Hematopoietic multipotent progenitor cell treated with erythropoietin and hydrocortisone succinate and interleukin-3 and kit ligand, for 6 days (in vitro differentiated cells): ENCODE results near the gene PRPF19.
A peak's percentile ranks its signal among the peaks of the same experiment; 100 is the strongest.

Experiments
- DNase-seq: peaks from one replicate; pipeline ENCODE4 v3.0.0-alpha.2; 2015

The PRPF19 gene

GRCh38 chr11:60937144-60937527 is 30.8 kb upstream of the PRPF19 start:
- no peak for DNase-seq

GRCh38 chr11:60936467-60937143 is 30.2 kb upstream of the PRPF19 start:
- DNase-seq, result no peak

- DNase-seq, result no peak
Observed at GRCh38 chr11:60935676-60936442, 29.5 kb upstream of the PRPF19 start.

- no peak for DNase-seq
Observed at GRCh38 chr11:60934790-60935605, 28.6 kb upstream of the PRPF19 start.

DNA sequence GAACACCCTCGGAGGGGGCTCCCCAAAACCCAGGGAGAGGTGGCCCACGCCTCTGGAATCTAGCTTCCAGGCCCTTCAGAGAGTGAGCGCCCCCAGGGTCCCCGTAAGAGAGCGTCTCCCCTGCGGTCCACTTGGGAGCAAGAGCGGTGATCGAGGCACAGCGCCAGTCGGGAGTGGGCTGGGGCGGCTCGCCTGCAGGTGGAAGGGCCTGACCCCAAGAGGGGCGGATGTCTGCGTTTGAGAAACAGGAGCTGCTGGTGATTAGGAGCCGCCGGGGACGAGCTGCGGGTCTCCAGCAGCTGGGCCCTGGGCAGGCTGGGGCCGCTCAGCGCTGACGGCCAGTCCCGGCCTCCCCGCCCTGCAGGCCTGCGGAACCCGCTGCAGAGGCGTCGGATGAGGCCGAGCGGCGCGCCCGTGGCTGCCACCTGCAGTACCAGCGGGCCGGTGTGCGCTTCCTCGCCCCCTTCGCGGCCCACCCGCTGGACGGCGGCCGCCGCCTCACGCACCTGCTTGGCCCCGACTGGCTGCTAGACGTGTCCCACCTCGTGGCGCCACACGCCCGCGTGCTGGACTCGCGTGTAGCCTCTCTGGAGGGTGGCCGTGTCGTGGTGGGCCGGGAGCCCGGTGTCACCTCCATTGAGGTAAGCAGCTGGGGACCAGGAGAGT is 27.9 kb upstream of the PRPF19 start:
- no peak for DNase-seq

DNA sequence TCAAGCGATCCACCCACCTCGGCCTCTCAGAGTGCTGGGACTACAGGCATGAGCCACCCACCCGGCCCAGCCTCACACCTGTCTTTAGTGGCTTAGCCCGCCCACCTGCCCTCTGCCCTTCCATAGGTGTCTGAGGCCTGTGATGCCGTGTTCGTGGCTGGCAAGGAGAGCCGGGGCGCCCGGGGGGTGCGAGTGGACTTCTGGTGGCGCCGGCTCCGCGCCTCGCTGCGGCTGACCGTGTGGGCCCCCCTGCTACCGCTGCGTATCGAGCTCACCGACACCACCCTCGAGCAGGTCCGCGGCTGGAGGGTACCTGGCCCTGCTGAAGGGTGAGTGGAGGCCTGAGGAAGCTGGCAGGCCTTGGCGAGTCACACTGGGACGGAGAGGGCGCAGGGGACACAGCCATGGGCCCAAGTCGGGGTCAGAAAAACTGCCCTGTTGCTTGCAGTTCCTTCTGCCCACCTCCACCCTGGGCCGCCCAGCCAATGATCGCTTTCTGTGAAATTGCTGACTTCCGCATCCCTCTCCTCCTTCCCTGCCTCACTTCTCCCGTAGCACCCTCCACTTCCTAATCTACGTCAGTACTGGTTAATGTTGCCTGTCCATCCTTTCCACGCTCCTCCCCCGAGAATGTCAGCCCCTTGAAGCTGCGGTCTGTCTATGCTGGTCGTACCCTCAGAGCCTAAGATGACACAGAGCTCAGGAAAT is 27.2 kb upstream of the PRPF19 start:
- DNase-seq, result no peak

DNA sequence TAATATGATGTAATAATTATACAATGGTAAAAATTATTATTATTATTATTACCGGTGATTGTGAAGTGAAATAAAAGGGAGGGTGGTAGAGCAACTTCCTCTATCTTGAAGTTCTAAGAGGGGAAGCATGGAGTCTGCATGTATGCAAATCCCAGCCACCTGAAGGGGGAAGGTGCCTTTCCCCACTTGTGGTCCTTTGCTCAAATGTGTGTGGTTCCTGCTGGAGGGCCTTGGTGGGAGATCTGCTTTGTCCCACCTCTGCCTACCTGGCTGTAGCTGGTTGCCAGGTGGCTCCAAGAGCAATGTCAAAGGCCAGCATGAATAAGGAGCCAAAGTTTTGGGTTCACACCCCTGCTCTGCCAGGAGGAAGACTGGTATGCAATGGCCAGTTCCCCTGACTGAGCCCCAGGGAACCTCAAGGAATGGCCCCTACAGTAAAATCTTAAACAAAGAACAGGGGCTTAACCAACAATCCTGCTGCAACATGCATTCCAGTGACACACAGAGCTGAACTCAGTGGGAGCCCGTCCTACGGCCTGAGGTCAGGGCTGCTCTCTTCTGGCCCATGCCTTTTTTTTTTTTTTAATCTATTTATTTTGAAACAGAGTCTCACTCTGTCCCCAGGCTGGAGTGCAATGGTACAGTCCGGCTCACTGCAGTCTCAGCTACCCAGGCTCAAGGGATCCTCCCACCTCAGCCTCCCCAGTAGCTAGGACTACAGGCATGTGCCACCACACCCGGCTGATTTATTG is 26.4 kb upstream of the PRPF19 start:
- DNase-seq, result no peak

GRCh38 chr11:60931917-60932316 is 25.5 kb upstream of the PRPF19 start:
- DNase-seq, result no peak

DNA sequence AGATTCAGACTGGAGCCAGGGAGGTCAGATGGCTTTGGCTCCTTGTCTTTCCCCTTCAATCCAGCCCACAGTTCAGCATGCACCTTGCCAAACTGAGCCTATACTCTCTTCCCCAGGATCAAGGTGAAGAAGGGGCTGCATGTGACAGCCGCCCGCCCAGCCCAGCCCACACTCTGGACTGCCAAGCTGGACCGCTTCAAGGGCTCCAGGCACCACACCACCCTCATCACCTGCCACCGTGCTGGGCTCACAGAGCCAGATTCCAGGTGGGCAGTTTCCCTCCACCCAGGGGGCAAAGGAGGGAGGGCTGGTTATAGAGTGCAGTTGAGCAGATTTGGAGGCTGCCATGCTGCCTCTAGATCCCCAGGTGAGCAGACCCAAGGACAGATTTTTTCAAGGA is 24.0 kb upstream of the PRPF19 start:
- DNase-seq, result no peak

- no peak for DNase-seq
Observed at GRCh38 chr11:60929764-60930163, 23.4 kb upstream of the PRPF19 start.

DNA sequence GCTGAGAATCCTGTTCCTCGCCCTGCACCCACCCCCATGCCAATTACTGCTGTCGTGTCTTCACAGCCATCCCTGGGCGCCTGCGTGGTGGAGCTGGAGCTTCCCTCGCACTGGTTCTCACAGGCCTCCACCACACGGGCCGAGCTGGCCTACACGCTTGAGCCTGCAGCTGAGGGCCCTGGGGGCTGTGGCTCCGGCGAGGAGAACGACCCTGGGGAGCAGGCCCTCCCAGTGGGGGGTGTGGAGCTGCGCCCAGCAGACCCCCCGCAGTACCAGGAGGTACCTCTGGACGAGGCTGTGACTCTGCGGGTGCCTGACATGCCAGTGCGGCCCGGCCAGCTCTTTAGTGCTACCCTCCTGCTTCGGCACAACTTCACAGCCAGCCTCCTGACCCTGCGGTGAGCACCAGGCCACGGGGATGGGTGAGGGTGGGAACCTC is 22.2 kb upstream of the PRPF19 start:
- DNase-seq, result no peak

- no peak for DNase-seq
Observed at GRCh38 chr11:60927600-60927999, 21.2 kb upstream of the PRPF19 start.

GRCh38 chr11:60927061-60927592 is 20.7 kb upstream of the PRPF19 start:
- DNase-seq, result no peak

- DNase-seq, result no peak
Observed at GRCh38 chr11:60926500-60926899, 20.1 kb upstream of the PRPF19 start.

DNA sequence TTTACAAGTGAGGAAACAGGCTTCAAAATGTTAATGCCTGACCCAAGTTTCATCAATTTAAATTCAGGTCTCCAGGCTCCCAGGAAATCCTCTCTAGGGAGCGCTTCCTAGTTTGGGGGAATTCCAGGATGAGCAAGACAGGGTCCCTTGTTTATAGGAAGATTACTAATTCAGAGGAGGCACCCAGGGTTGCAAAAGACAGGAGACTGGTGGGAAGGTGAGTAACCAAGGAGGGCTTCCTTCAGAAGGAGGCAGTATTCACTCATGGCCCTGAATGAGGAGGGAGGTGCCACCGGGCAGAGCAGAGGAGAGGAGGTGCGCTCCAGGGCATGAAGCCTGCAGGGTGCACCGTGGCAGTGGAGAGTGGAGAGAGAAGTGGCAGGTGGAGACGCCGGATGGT is 19.5 kb upstream of the PRPF19 start:
- DNase-seq, result no peak

- no peak for DNase-seq
Observed at GRCh38 chr11:60924906-60925853, 18.8 kb upstream of the PRPF19 start.

DNA sequence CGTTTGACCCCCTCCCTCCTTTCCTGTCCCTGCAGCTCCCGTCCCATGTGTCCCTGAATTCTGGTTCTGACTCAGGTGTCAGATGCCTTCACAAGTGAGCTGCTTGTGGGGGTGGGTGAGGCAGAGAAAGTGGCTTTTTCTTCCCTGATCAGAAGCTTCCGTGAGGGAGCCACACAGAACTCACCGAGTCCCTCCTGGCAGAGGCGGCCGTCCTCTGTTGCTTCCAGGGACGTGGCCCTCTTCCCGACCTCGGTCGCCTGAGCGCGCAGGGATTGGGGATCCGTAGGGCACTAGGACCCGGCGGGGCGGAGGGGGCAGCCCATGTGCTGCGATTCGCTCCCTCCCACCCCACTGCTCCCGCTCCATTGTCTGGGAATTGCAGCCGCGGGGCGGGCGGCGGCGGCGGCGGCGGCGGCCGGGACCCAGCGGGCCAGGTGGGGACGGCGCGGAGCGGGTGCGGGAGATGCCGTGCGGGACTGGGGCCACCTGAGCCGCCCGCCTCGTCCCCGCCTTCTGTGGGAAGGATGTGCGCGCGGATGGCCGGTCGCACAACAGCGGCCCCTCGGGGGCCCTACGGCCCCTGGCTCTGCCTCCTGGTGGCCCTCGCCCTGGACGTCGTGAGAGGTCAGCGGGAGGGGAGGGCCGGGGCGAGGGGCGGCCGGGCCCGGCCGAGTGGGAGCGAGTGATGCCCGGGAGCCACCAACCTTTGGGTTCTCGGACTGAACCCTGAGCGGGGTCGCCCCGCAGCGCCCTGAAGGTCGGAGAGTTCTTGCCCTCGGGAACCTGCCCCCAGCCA is 17.9 kb upstream of the PRPF19 start, which contains the start of gene TMEM132A:
TMEM132A (plus strand) TSS at position 351 of the 796 bp plus-strand sequence; CDS start at position 525, 174 bp downstream.
- peak; percentile 32 for DNase-seq

DNA sequence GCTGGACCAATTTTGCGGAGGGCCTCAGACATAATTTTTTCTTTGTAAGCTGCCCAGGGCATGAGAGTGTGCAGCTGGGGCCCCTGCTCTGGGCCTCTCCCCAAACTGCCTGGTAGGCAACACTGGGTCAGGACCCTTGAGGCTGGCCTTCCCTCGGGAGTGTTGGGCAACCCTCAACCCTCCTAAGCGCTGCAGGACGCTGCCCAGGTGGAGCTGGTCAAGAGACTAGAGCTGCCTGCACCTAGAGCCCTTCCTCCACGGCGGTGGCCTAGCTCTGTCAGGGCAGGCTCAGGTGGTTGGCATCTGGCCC is 17.4 kb upstream of the PRPF19 start:
- no peak for DNase-seq

DNA sequence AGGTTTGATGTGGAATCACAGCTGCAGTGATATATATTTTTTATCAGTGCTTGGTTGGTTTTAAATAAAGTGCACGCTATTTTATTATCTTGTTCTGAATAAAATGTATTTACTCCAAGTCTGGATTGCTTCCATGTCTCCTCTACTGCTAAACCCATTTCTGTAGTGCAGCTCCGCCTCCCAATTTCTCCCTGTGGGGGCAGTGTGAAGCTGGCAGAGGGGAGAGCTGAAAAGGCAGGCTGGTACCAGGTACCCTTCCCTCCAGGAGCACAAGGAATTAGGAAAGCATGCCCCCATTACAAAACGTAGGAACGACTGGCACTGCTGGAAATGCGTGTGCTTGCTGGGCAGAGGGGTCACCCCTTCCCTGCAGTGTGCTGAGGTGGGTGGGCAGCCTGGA is 16.9 kb upstream of the PRPF19 start:
- DNase-seq, result no peak
